ENCODE data around the gene SHC3. TPM values are rescaled to one million over a fixed set of nuclear protein-coding genes. Genes with fewer than 3 reads are reported as not detected.

SHC3 gene
- total and polyA plus RNA-seq, 2 experiments from 2014 or later: 1.3 to 2.9 TPM

GRCh38 chr9:89191004-89191403 lies 12.4 kb upstream of the SHC3 start:
- Histone ChIP-seq H2AFZ (no peak overlapping the region), H3K9me2 (ENCODE audit: insufficient read depth) (no peaks in the 10 kb centered on the region), H4K20me1 (replicated peaks; ENCODE audit: insufficient read depth) (no peaks in the 10 kb centered on the region; the same call in 1 of the 2 replicates), H3K4me2 (no peak overlapping the region), H3K4me1 (ENCODE audit: insufficient read depth) (peaks cover 6% of the 10 kb centered on the region; the same call in 1 of the 2 replicates), H3F3A (replicated peaks; ENCODE audit: low read depth) (no peaks in the 10 kb centered on the region), H3K4me3 (no peak overlapping the region), H3K27me3 (ENCODE audit: insufficient read depth) (no peaks in the 10 kb centered on the region), H3K36me3 (ENCODE audit: insufficient read depth) (no peaks in the 10 kb centered on the region), H3K27ac (ENCODE audit: low read depth) (no peak overlapping the region), H3K79me2 (replicated peaks; ENCODE audit: insufficient read depth) (no peaks in the 10 kb centered on the region)
- TF ChIP-seq CREB1 (CRISPR knock-in tag; IDR thresholded peaks at IDR 0.05; ENCODE audit: low read depth) (no peak), NANOG (IDR thresholded peaks at IDR 0.05; ENCODE audit: borderline replicate concordance) (no peak), REST (IDR thresholded peaks at IDR 0.05; ENCODE audit: unreplicated experiment) (no peak), ZNF462 (CRISPR knock-in tag; IDR thresholded peaks at IDR 0.05) (no peak), ZNF114 (CRISPR knock-in tag; IDR thresholded peaks at IDR 0.05) (no peak), EZH2 (IDR thresholded peaks at IDR 0.05; ENCODE audit: low read depth, unreplicated experiment) (no peak), POLR2AphosphoS5 (IDR thresholded peaks at IDR 0.05; ENCODE audit: low read depth) (no peak), STAT1 (IDR thresholded peaks at IDR 0.05; ENCODE audit: unreplicated experiment) (no peak), JUNB (IDR thresholded peaks at IDR 0.05; ENCODE audit: unreplicated experiment) (no peak), ETS1 (IDR thresholded peaks at IDR 0.05) (no peak), EZH2phosphoT487 (IDR thresholded peaks at IDR 0.05; ENCODE audit: unreplicated experiment) (no peak), CTCF (conservative IDR thresholded peaks at IDR 0.05; ENCODE audit: low read depth in 2 of 2) (no peak), ZNF331 (CRISPR knock-in tag; IDR thresholded peaks at IDR 0.05; ENCODE audit: low read depth) (no peak)
- Mint-ChIP-seq H3K4me1 (peaks cover 8% of the 10 kb centered on the region), H3K27ac (no peak overlapping the region), H3K36me3 (ENCODE audit: low read depth) (no peaks in the 10 kb centered on the region), H3K4me3 (no peak overlapping the region), H3K27me3 (ENCODE audit: insufficient read depth, low read depth, poor library complexity) (peaks cover 2% of the 10 kb centered on the region), H3K9me3 (no peaks in the 10 kb centered on the region)
- ATAC-seq (no peak), DNase-seq (ENCODE audit: low spot score) (no peak)

Measured in GM23338 (cell line).